SW480 (cell line): ENCODE data around the gene CPNE8.

Source experiments
- DNase-seq: peaks from one replicate; pipeline ENCODE4 v3.0.0-alpha.2; 2016; ENCODE audit warnings: low spot score

The CPNE8 gene

GRCh38 chr12:38895446-38895845 is 9.9 kb downstream of the CPNE8 start:
- no peak for DNase-seq

- DNase-seq, result no peak
These were observed 12.4 kb downstream of the CPNE8 start for GRCh38 chr12:38892976-38893375.

GRCh38 chr12:38892087-38892786 is 13.2 kb downstream of the CPNE8 start:
- no peak for DNase-seq

- no peak for DNase-seq
These were observed 15.1 kb downstream of the CPNE8 start for GRCh38 chr12:38890102-38890855.

GRCh38 chr12:38889297-38889815 is 16.0 kb downstream of the CPNE8 start:
- DNase-seq, result no peak

GRCh38 chr12:38887770-38888169 is 17.6 kb downstream of the CPNE8 start:
- DNase-seq, result no peak

GRCh38 chr12:38886931-38887330 is 18.5 kb downstream of the CPNE8 start:
- no peak for DNase-seq

GRCh38 chr12:38886064-38886463 is 19.3 kb downstream of the CPNE8 start:
- DNase-seq, result no peak

GRCh38 chr12:38884666-38885065 is 20.7 kb downstream of the CPNE8 start:
- DNase-seq, result no peak

GRCh38 chr12:38883629-38884134 is 21.7 kb downstream of the CPNE8 start:
- DNase-seq, result no peak

- DNase-seq, result no peak
These were observed 25.1 kb downstream of the CPNE8 start for GRCh38 chr12:38880288-38880687.

- no peak for DNase-seq
These were observed 26.4 kb downstream of the CPNE8 start for GRCh38 chr12:38878986-38879385.

GRCh38 chr12:38878333-38878705 is 27.1 kb downstream of the CPNE8 start:
- DNase-seq, result no peak

GRCh38 chr12:38875586-38876228 is 29.7 kb downstream of the CPNE8 start:
- no peak for DNase-seq

GRCh38 chr12:38872561-38872960 is 32.8 kb downstream of the CPNE8 start:
- no peak for DNase-seq

GRCh38 chr12:38872156-38872555 is 33.2 kb downstream of the CPNE8 start:
- no peak for DNase-seq

- no peak for DNase-seq
These were observed 36.4 kb downstream of the CPNE8 start for GRCh38 chr12:38869036-38869435.

- DNase-seq, result no peak
These were observed 54.9 kb downstream of the CPNE8 start for GRCh38 chr12:38850461-38850860.

GRCh38 chr12:38847247-38847646 is 58.1 kb downstream of the CPNE8 start:
- DNase-seq, result no peak

GRCh38 chr12:38844267-38844666 is 61.1 kb downstream of the CPNE8 start:
- no peak for DNase-seq

GRCh38 chr12:38838056-38838850 is 67.1 kb downstream of the CPNE8 start:
- no peak for DNase-seq

- no peak for DNase-seq
These were observed 73.7 kb downstream of the CPNE8 start for GRCh38 chr12:38831715-38832114.
